SW480 (cell line): ENCODE results near the gene PGA4.
"Not testable (repeated sequence)": the region's sequence is repeated elsewhere in the genome, so short reads cannot be mapped to it uniquely, and the experiment has no call there.

Experiments
- DNase-seq: peaks from one replicate; pipeline ENCODE4 v3.0.0-alpha.2; 2016; ENCODE audit warnings: low spot score

The PGA4 gene

GRCh38 chr11:61204502-61205059, 17.6 kb upstream of the PGA4 start:
- DNase-seq = not testable (repeated sequence)

GRCh38 chr11:61207636-61208310, 14.4 kb upstream of the PGA4 start:
- not testable (repeated sequence) for DNase-seq

- DNase-seq = not testable (repeated sequence)
These were observed 11.5 kb upstream of the PGA4 start for GRCh38 chr11:61210629-61211028.

GRCh38 chr11:61211327-61211952, 10.7 kb upstream of the PGA4 start:
- DNase-seq = not testable (repeated sequence)

- not testable (repeated sequence) for DNase-seq
These were observed 9.9 kb upstream of the PGA4 start for GRCh38 chr11:61212202-61212601.

- not testable (repeated sequence) for DNase-seq
These were observed 8.3 kb upstream of the PGA4 start for GRCh38 chr11:61213711-61214324.

GRCh38 chr11:61218306-61218705, 3.8 kb upstream of the PGA4 start:
- DNase-seq = not testable (repeated sequence)

- not testable (repeated sequence) for DNase-seq
These were observed 3.1 kb upstream of the PGA4 start for GRCh38 chr11:61219016-61219415.

- DNase-seq = not testable (repeated sequence)
These were observed 545 bp downstream of the PGA4 start for GRCh38 chr11:61222692-61223091.

GRCh38 chr11:61226457-61227137, 4.5 kb downstream of the PGA4 start:
- DNase-seq = not testable (repeated sequence)

GRCh38 chr11:61229458-61229857, 7.3 kb downstream of the PGA4 start:
- DNase-seq = not testable (repeated sequence)

- not testable (repeated sequence) for DNase-seq
These were observed 8.9 kb downstream of the PGA4 start for GRCh38 chr11:61231033-61231432.

GRCh38 chr11:61231585-61231984, 9.4 kb downstream of the PGA4 start:
- DNase-seq = not testable (repeated sequence)

GRCh38 chr11:61232548-61233145, 10.5 kb downstream of the PGA4 start:
- DNase-seq = not testable (repeated sequence)

GRCh38 chr11:61237130-61237529, 15.0 kb downstream of the PGA4 start:
- DNase-seq = not testable (repeated sequence)

GRCh38 chr11:61240288-61240687, 18.1 kb downstream of the PGA4 start:
- not testable (repeated sequence) for DNase-seq

- not testable (repeated sequence) for DNase-seq
These were observed 18.7 kb downstream of the PGA4 start, which contains the start of gene PGA5 for GRCh38 chr11:61240875-61241274. PGA5 (plus strand) TSS chr11:61241175; CDS start chr11:61241227, 52 bp downstream.

- DNase-seq = not testable (repeated sequence)
These were observed 19.4 kb downstream of the PGA4 start for GRCh38 chr11:61241526-61241925.

- not testable (repeated sequence) for DNase-seq
These were observed 23.3 kb downstream of the PGA4 start for GRCh38 chr11:61245284-61245964.

GRCh38 chr11:61248071-61248470, 25.9 kb downstream of the PGA4 start:
- DNase-seq = not testable (repeated sequence)

GRCh38 chr11:61249201-61249600, 27.1 kb downstream of the PGA4 start:
- not testable (repeated sequence) for DNase-seq
